SU-DHL-6 (cell line): ENCODE results near the gene TNNI3K.

Experiments
- H2AFZ ChIP-seq: fragments of 200-600 bp; sonication (generic); 2 replicates; pipeline ENCODE4 v1.6.1; 2014; ENCODE audit warnings: low read depth, mild to moderate bottlenecking, moderate library complexity, mixed read lengths, antibody characterized with exemption, low read length; ENCODE audit not compliant: severe bottlenecking
- H3F3A ChIP-seq: fragments of 200-600 bp; shearing (Covaris generic); 2 replicates; pipeline ENCODE4 v1.6.0; 2016; ENCODE audit warnings: antibody characterized with exemption, mild to moderate bottlenecking; ENCODE audit not compliant: insufficient read depth
- H3K27ac ChIP-seq: fragments of 200-600 bp; sonication (generic); 2 replicates; pipeline ENCODE4 v1.5.1; 2016; ENCODE audit warnings: low read depth, mild to moderate bottlenecking, low read length, moderate library complexity, mixed read lengths
- H3K27me3 ChIP-seq: fragments of 200-600 bp; sonication (generic), shearing (Covaris generic); 2 replicates; pipeline ENCODE4 v1.6.0; 2014; ENCODE audit warnings: mild to moderate bottlenecking, low read length
- H3K36me3 ChIP-seq: fragments of 200-600 bp; sonication (generic); 2 replicates; pipeline ENCODE4 v1.6.1; 2014; ENCODE audit warnings: mild to moderate bottlenecking, low read length, mixed read lengths
- H3K4me2 ChIP-seq: fragments of 300-600, 200-600 bp; shearing (Covaris generic), sonication (generic); 2 replicates; pipeline ENCODE4 v1.6.0; 2014; ENCODE audit warnings: low read length, low read depth, mild to moderate bottlenecking; ENCODE audit not compliant: poor library complexity, severe bottlenecking
- H3K4me3 ChIP-seq: fragments of 200-600 bp; sonication (generic); 2 replicates; pipeline ENCODE4 v1.5.1; 2014; ENCODE audit warnings: antibody characterized with exemption, low read length, mild to moderate bottlenecking, mixed read lengths; ENCODE audit not compliant: insufficient read depth, poor library complexity, severe bottlenecking
- H3K79me2 ChIP-seq: fragments of 200-600 bp; sonication (generic); 2 replicates; pipeline ENCODE4 v1.6.1; 2014; ENCODE audit warnings: mild to moderate bottlenecking, low read length, moderate library complexity; ENCODE audit not compliant: insufficient read depth
- H3K9ac ChIP-seq: fragments of 200-600 bp; sonication (generic); 2 replicates; pipeline ENCODE4 v1.7.0; 2014; ENCODE audit warnings: mild to moderate bottlenecking, low read length
- H3K9me2 ChIP-seq: fragments of 200-600 bp; sonication (generic); replicated peaks from 2 replicates; pipeline ENCODE4 v1.6.1; 2014; ENCODE audit warnings: low read length; ENCODE audit not compliant: insufficient read depth
- H3K9me3 ChIP-seq: fragments of 200-600 bp; sonication (generic); 2 replicates; pipeline ENCODE4 v1.6.1; 2014; ENCODE audit warnings: low read length, mixed read lengths; ENCODE audit not compliant: insufficient read depth
- H4K20me1 ChIP-seq: fragments of 200-600 bp; sonication (generic); 2 replicates; pipeline ENCODE4 v1.6.1; 2014; ENCODE audit warnings: low read depth, mild to moderate bottlenecking, antibody characterized with exemption, low read length, moderate library complexity, mixed read lengths
- EZH2phosphoT487 ChIP-seq: fragments of 200-600 bp; sonication (generic), shearing (Covaris generic); conservative IDR thresholded peaks from 2 replicates; pipeline ENCODE4 v1.6.1; 2018; ENCODE audit warnings: mild to moderate bottlenecking, antibody characterized with exemption, low read length, moderate library complexity, mixed read lengths
- TF ChIP-seq, protein P1 (sequence below): fragments of 200-600 bp; sonication (generic); IDR thresholded peaks from one replicate; pipeline ENCODE4 v1.5.1; 2017; ENCODE audit warnings: antibody characterized with exemption, mild to moderate bottlenecking, low read length, moderate library complexity; ENCODE audit not compliant: insufficient read depth, poor library complexity, severe bottlenecking

TNNI3K gene

DNA sequence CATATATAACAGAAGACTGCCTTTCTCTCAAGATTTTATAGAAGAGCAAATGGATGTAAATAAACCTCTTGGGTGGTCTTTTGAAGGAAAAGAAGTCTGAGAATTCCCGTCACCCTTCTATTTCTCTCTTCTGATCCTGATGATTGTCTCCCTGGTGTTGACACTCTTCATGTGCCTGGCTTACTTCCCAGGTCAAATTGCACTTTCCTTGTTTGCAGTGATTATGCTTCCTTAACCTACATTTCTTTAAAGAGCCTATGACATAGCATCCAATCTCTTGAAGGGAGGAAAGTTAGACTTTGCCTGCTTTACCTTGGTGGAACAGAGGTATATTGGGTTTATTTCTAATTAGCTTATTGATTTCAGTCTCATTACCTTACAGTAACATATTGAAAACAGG is 197.1 kb downstream of the TNNI3K start:
- Histone ChIP-seq H4K20me1 (no peaks in the 10 kb centered on the region), H3K27me3 (no peaks in the 10 kb centered on the region), H3K36me3 (no peaks in the 10 kb centered on the region), H3K9me2 (no peaks in the 10 kb centered on the region), H3F3A (no peaks in the 10 kb centered on the region), H3K79me2 (no peaks in the 10 kb centered on the region), H3K9ac (no peak overlapping the region), H3K4me2 (no peak overlapping the region), H3K9me3 (no peaks in the 10 kb centered on the region), H2AFZ (no peak overlapping the region), H3K4me3 (no peak overlapping the region), H3K27ac (no peak overlapping the region)
- TF ChIP-seq EZH2phosphoT487: no peak
- TF ChIP-seq, protein P1, sequence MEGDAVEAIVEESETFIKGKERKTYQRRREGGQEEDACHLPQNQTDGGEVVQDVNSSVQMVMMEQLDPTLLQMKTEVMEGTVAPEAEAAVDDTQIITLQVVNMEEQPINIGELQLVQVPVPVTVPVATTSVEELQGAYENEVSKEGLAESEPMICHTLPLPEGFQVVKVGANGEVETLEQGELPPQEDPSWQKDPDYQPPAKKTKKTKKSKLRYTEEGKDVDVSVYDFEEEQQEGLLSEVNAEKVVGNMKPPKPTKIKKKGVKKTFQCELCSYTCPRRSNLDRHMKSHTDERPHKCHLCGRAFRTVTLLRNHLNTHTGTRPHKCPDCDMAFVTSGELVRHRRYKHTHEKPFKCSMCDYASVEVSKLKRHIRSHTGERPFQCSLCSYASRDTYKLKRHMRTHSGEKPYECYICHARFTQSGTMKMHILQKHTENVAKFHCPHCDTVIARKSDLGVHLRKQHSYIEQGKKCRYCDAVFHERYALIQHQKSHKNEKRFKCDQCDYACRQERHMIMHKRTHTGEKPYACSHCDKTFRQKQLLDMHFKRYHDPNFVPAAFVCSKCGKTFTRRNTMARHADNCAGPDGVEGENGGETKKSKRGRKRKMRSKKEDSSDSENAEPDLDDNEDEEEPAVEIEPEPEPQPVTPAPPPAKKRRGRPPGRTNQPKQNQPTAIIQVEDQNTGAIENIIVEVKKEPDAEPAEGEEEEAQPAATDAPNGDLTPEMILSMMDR: no peak

DNA sequence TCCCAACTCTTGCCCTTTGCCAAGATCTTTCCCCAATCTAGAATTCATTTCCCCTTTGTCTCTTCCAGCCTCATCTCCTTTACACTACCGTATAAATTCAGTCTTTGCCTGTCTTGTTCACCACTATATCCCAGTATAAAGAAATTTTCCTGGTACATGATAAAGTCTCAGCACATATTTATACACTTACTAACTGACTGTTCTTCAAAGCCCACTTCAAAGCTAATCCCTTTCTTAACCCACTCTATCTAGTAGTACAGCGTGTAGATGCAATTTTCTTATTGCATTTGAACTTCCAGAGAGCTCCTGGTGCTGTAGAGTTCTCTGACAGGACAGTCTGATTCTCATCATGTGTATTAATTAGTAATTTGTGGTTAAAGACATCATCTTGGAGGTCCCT is 199.1 kb downstream of the TNNI3K start:
- Histone ChIP-seq H2AFZ (no peak overlapping the region), H3K9ac (no peak overlapping the region), H3K27me3 (no peaks in the 10 kb centered on the region), H4K20me1 (no peaks in the 10 kb centered on the region), H3K9me2 (no peaks in the 10 kb centered on the region), H3F3A (no peaks in the 10 kb centered on the region), H3K4me2 (no peak overlapping the region), H3K9me3 (no peaks in the 10 kb centered on the region), H3K79me2 (no peaks in the 10 kb centered on the region), H3K27ac (no peak overlapping the region), H3K4me3 (no peak overlapping the region), H3K36me3 (no peaks in the 10 kb centered on the region)
- TF ChIP-seq, protein P1: no peak
- TF ChIP-seq EZH2phosphoT487: no peak

DNA sequence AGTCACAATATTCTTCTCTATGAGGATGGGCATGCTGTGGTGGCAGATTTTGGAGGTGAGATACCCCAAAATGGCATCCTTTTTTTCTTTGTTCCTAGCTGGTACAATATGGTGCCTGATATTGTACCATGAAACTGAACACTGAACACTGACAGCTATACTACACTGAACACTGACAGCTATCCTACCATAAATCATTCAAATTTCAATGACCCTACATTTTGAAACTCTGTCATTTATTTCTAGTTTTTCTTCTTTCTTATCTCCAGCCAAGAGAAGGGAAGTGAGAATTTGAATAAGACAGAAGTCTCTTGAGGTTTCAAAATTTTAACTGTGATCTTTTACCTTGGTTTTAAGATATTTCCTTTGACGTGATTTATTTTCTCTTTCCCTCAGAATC is 200.9 kb downstream of the TNNI3K start:
- no peak overlapping the region for H3K4me3 ChIP-seq
- no peak overlapping the region for H3K27ac ChIP-seq
- H3K9me3 ChIP-seq: no peaks in the 10 kb centered on the region
- H3K27me3 ChIP-seq: no peaks in the 10 kb centered on the region
- no peaks in the 10 kb centered on the region for H3K79me2 ChIP-seq
- H2AFZ ChIP-seq: no peak overlapping the region
- H3K4me2 ChIP-seq: no peak overlapping the region
- no peaks in the 10 kb centered on the region for H3F3A ChIP-seq
- H3K9me2 ChIP-seq: no peaks in the 10 kb centered on the region
- H3K9ac ChIP-seq: no peak overlapping the region
- no peak for TF ChIP-seq EZH2phosphoT487
- TF ChIP-seq, protein P1: no peak
- no peaks in the 10 kb centered on the region for H4K20me1 ChIP-seq
- H3K36me3 ChIP-seq: no peaks in the 10 kb centered on the region
